GM12875 (cell line): ENCODE data around the gene RASGRF1.
"Not testable (repeated sequence)": the region's sequence is repeated elsewhere in the genome, so short reads cannot be mapped to it uniquely, and the experiment has no call there.

Experiments
- H3K4me3 ChIP-seq: one replicate; pipeline ENCODE4 v1.5.1; 2011; ENCODE audit warnings: low read depth, low read length, control low read depth
- TF ChIP-seq, protein P1 (sequence below): IDR thresholded peaks from 2 replicates; pipeline ENCODE4 v1.5.1; 2011; ENCODE audit warnings: low read depth, mild to moderate bottlenecking, control low read depth, inconsistent platforms, low read length, moderate library complexity, borderline replicate concordance; ENCODE audit not compliant: insufficient read depth

Gene RASGRF1

DNA sequence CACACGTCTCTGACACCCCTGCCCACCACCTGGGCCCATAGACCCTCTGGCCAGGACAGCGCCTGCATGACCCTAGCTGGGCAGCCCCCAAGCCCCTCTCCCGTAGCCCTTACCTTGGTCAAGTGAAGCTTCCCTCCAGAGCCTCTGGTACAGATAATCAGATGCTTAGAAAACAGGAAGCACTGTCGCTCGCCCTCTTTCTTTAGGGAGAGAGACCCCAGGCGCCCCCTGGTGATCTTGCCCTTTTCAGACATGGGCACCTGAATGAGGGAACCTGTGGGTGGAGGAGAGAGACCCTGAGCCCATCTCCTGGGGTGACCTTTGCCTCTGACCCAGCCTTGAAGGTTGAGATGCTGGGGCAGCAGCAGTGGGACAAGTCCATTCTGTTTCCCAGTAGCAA, 65.4 kb downstream of the RASGRF1 start:
- TF ChIP-seq, protein P1, sequence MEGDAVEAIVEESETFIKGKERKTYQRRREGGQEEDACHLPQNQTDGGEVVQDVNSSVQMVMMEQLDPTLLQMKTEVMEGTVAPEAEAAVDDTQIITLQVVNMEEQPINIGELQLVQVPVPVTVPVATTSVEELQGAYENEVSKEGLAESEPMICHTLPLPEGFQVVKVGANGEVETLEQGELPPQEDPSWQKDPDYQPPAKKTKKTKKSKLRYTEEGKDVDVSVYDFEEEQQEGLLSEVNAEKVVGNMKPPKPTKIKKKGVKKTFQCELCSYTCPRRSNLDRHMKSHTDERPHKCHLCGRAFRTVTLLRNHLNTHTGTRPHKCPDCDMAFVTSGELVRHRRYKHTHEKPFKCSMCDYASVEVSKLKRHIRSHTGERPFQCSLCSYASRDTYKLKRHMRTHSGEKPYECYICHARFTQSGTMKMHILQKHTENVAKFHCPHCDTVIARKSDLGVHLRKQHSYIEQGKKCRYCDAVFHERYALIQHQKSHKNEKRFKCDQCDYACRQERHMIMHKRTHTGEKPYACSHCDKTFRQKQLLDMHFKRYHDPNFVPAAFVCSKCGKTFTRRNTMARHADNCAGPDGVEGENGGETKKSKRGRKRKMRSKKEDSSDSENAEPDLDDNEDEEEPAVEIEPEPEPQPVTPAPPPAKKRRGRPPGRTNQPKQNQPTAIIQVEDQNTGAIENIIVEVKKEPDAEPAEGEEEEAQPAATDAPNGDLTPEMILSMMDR, result peak; percentile 53; the same call in 1 of the 2 replicates

DNA sequence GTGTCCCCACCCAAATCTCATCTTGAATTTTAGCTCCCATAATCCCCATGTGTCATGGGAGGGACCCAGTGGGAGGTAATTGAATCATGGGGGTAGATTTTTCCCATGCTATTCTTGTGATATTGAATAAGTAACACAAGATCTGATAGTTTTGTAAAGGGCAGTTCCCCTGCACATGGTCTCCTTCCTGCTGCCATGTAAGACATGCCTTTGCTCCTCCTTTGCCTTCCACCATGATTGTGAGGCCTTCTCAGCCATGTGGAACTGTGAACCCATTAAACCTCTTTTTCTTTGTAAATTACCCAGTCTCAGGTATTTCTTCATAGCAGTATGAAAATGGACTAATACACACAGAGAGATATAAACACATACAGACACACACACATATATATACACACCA, 66.1 kb downstream of the RASGRF1 start:
- not testable (repeated sequence) for H3K4me3 ChIP-seq

More for the DNA sequence above, 65.4 kb downstream of the RASGRF1 start:
- H3K4me3 ChIP-seq, result no peak overlapping the region

GRCh38 chr15:79023918-79024317, 66.7 kb downstream of the RASGRF1 start:
- TF ChIP-seq, protein P1, result no peak
- H3K4me3 ChIP-seq, result no peak overlapping the region

GRCh38 chr15:79023546-79023890, 67.1 kb downstream of the RASGRF1 start:
- H3K4me3 ChIP-seq, result no peak overlapping the region
- TF ChIP-seq, protein P1, result no peak

- TF ChIP-seq, protein P1, result no peak
- H3K4me3 ChIP-seq, result no peak overlapping the region
Measured at GRCh38 chr15:79018960-79019359, 71.6 kb downstream of the RASGRF1 start.

- TF ChIP-seq, protein P1, result no peak
- H3K4me3 ChIP-seq, result no peak overlapping the region
Measured at GRCh38 chr15:79017953-79018352, 72.6 kb downstream of the RASGRF1 start.

DNA sequence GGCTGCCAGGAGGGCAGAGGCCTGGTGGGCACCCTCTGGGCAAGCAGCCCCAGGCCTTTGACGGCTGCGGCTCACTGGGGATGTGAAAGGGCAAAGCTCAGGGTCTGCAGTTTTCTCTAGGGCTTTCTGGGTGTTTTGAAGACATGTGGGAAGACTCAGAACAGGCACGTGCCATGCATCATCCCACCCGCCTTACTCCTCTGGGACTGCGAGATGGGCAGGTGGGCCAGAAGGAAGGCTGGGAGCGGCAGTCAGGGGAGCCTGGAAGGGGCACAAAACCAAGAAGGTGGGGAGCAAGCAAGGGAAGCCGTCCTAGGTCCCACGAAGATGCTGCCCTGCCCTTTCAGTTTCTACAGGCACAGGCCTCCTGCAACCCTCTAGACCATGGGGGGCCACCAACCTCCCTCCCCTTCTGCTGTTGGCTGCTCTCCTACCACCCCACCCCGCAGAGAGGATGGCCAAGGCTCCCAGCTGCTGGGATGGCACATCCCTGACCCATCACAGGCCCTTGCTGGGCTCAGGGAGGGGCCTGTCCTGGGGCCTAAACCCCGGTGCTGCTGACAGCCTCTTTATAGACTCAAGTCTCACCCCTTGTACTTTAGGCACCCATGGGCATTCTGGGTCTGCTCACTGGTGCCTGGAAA, 73.9 kb downstream of the RASGRF1 start:
- H3K4me3 ChIP-seq, result no peak overlapping the region
- TF ChIP-seq, protein P1, result no peak
